Mesendoderm (in vitro differentiated cells): ENCODE results near the gene WNT5B.

Experiments used
- DNase-seq: peaks from one replicate; pipeline ENCODE4 v3.0.0; 2013
- H2AK5ac ChIP-seq: 2 replicates; pipeline ENCODE4 v1.6.1; 2013; ENCODE audit warnings: low read length, inconsistent platforms
- H2BK120ac ChIP-seq: 2 replicates; pipeline ENCODE4 v1.6.1; 2013; ENCODE audit warnings: low read depth, mild to moderate bottlenecking, low read length, moderate library complexity, mixed read lengths
- H2BK15ac ChIP-seq: replicated peaks from 2 replicates; pipeline ENCODE4 v1.6.1; 2013; ENCODE audit warnings: low read depth, mild to moderate bottlenecking, moderate library complexity
- H2BK5ac ChIP-seq: 2 replicates; pipeline ENCODE4 v1.6.1; 2013; ENCODE audit warnings: low read length, inconsistent platforms
- H3K18ac ChIP-seq: 2 replicates; pipeline ENCODE4 v1.6.1; 2013; ENCODE audit warnings: mild to moderate bottlenecking, low read length, mixed read lengths
- H3K23ac ChIP-seq: one replicate; pipeline ENCODE4 v1.6.1; 2013; ENCODE audit warnings: low read length
- H3K27ac ChIP-seq: 2 replicates; pipeline ENCODE4 v1.5.1; 2013; ENCODE audit warnings: low read depth, mild to moderate bottlenecking, inconsistent platforms, low read length, moderate library complexity
- H3K27me3 ChIP-seq: 2 replicates; pipeline ENCODE4 v1.6.1; 2013; ENCODE audit warnings: low read length, control low read depth, mild to moderate bottlenecking, inconsistent platforms; ENCODE audit not compliant: insufficient read depth, poor library complexity
- H3K36me3 ChIP-seq: 2 replicates; pipeline ENCODE4 v1.6.1; 2013; ENCODE audit warnings: low read length, inconsistent platforms; ENCODE audit not compliant: control insufficient read depth, insufficient read depth
- H3K4ac ChIP-seq: one replicate; pipeline ENCODE4 v1.6.1; 2013; ENCODE audit warnings: low read depth, mild to moderate bottlenecking, low read length, moderate library complexity
- H3K4me1 ChIP-seq: 2 replicates; pipeline ENCODE4 v1.6.1; 2013; ENCODE audit warnings: low read depth, low read length, inconsistent platforms; ENCODE audit not compliant: control insufficient read depth
- H3K4me2 ChIP-seq: 2 replicates; pipeline ENCODE4 v1.6.1; 2013; ENCODE audit warnings: low read length
- H3K4me3 ChIP-seq: 2 replicates; pipeline ENCODE4 v1.5.1; 2013; ENCODE audit warnings: mild to moderate bottlenecking, low read length
- H3K56ac ChIP-seq: one replicate; pipeline ENCODE4 v1.6.1; 2013; ENCODE audit warnings: low read length
- H3K79me1 ChIP-seq: 2 replicates; pipeline ENCODE4 v1.6.1; 2013; ENCODE audit warnings: low read length, inconsistent platforms
- H3K79me2 ChIP-seq: 2 replicates; pipeline ENCODE4 v1.6.1; 2013; ENCODE audit warnings: mild to moderate bottlenecking, low read length; ENCODE audit not compliant: control insufficient read depth, insufficient read depth
- H3K9ac ChIP-seq: 2 replicates; pipeline ENCODE4 v1.6.1; 2013; ENCODE audit warnings: low read length, inconsistent platforms
- H4K5ac ChIP-seq: one replicate; pipeline ENCODE4 v1.6.1; 2013; ENCODE audit warnings: low read length
- H4K8ac ChIP-seq: one replicate; pipeline ENCODE4 v1.6.1; 2013; ENCODE audit warnings: low read depth, mild to moderate bottlenecking, control low read depth, low read length, moderate library complexity
- WGBS: extraction: QIAGEN DNeasy Blood & Tissue Kit; methylation state at CpG from one replicate; pipeline ENCODE4 v1.1.7; 2013; ENCODE audit warnings: low lambda C conversion rate, missing lambda C conversion rate; ENCODE audit not compliant: insufficient coverage; ENCODE audit errors: extremely low coverage; 5-methylcytosine and 5-hydroxymethylcytosine counted together

WNT5B gene

GRCh38 chr12:1616233-1617066 lies 12.6 kb upstream of the WNT5B start:
- no peak overlapping the region for H4K8ac ChIP-seq
- no CpG with 5 or more reads among the region's 16 CpGs for WGBS

GRCh38 chr12:1618489-1618888 lies 10.5 kb upstream of the WNT5B start:
- H3K4me3 ChIP-seq: no peak overlapping the region
- no peak overlapping the region for H4K5ac ChIP-seq

More at GRCh38 chr12:1616233-1617066, 12.6 kb upstream of the WNT5B start:
- no peak overlapping the region for H3K4me2 ChIP-seq
- H2BK15ac ChIP-seq: no peak overlapping the region
- no peak overlapping the region for H3K23ac ChIP-seq
- no peak overlapping the region for H4K5ac ChIP-seq
- no peak overlapping the region for H3K4me3 ChIP-seq
- H3K79me1 ChIP-seq: no peaks in the 10 kb centered on the region
- H2BK5ac ChIP-seq: no peak overlapping the region
- no peak overlapping the region for H3K27ac ChIP-seq
- H2BK120ac ChIP-seq: no peak overlapping the region
- no peak overlapping the region for H3K18ac ChIP-seq
- no peak overlapping the region for H3K9ac ChIP-seq
- H3K27me3 ChIP-seq: no peaks in the 10 kb centered on the region
- no peak overlapping the region for H3K4ac ChIP-seq
- no peak overlapping the region for H3K56ac ChIP-seq
- no peak overlapping the region for H2AK5ac ChIP-seq
- H3K4me1 ChIP-seq: peaks cover 3% of the 10 kb centered on the region
- H3K36me3 ChIP-seq: no peaks in the 10 kb centered on the region
- no peak for DNase-seq
- no peaks in the 10 kb centered on the region for H3K79me2 ChIP-seq

GRCh38 chr12:1619159-1619558 lies 9.9 kb upstream of the WNT5B start:
- no peaks in the 10 kb centered on the region for H3K79me1 ChIP-seq
- no peak overlapping the region for H3K4me2 ChIP-seq
- no peak overlapping the region for H3K9ac ChIP-seq
- H2BK15ac ChIP-seq: no peak overlapping the region
- no peaks in the 10 kb centered on the region for H3K36me3 ChIP-seq
- H3K23ac ChIP-seq: no peak overlapping the region
- no peak overlapping the region for H3K4ac ChIP-seq
- no peak overlapping the region for H4K8ac ChIP-seq
- H3K18ac ChIP-seq: no peak overlapping the region
- no peak overlapping the region for H2BK120ac ChIP-seq
- no peak overlapping the region for H4K5ac ChIP-seq
- no peak overlapping the region for H3K4me3 ChIP-seq
- DNase-seq: no peak
- WGBS: no CpG with 5 or more reads among the region's 4 CpGs
- no peak overlapping the region for H3K56ac ChIP-seq
- no peaks in the 10 kb centered on the region for H3K79me2 ChIP-seq
- H3K4me1 ChIP-seq: no peaks in the 10 kb centered on the region
- no peaks in the 10 kb centered on the region for H3K27me3 ChIP-seq
- no peak overlapping the region for H2BK5ac ChIP-seq
- H2AK5ac ChIP-seq: no peak overlapping the region
- no peak overlapping the region for H3K27ac ChIP-seq

More at GRCh38 chr12:1618489-1618888, 10.5 kb upstream of the WNT5B start:
- H2BK15ac ChIP-seq: no peak overlapping the region
- H3K4me2 ChIP-seq: no peak overlapping the region
- no peak overlapping the region for H3K9ac ChIP-seq
- no peak overlapping the region for H2AK5ac ChIP-seq
- H3K18ac ChIP-seq: no peak overlapping the region
- H2BK120ac ChIP-seq: no peak overlapping the region
- H3K79me2 ChIP-seq: no peaks in the 10 kb centered on the region
- H3K79me1 ChIP-seq: no peaks in the 10 kb centered on the region
- no peaks in the 10 kb centered on the region for H3K27me3 ChIP-seq
- no peak overlapping the region for H4K8ac ChIP-seq
- H2BK5ac ChIP-seq: no peak overlapping the region
- H3K36me3 ChIP-seq: no peaks in the 10 kb centered on the region
- H3K4me1 ChIP-seq: no peaks in the 10 kb centered on the region
- H3K56ac ChIP-seq: no peak overlapping the region
- no peak overlapping the region for H3K23ac ChIP-seq
- no peak overlapping the region for H3K27ac ChIP-seq
- DNase-seq: no peak
- no peak overlapping the region for H3K4ac ChIP-seq

GRCh38 chr12:1619587-1619986 lies 9.4 kb upstream of the WNT5B start:
- no peak overlapping the region for H3K27ac ChIP-seq
- no peak overlapping the region for H2BK120ac ChIP-seq
- no peak overlapping the region for H3K18ac ChIP-seq
- no peak overlapping the region for H3K4me3 ChIP-seq
- H4K8ac ChIP-seq: no peak overlapping the region
- H3K79me1 ChIP-seq: no peaks in the 10 kb centered on the region
- H3K36me3 ChIP-seq: no peaks in the 10 kb centered on the region
- WGBS: no CpG with 5 or more reads among the region's 8 CpGs
- no peak overlapping the region for H3K56ac ChIP-seq
- no peak overlapping the region for H3K23ac ChIP-seq
- no peak overlapping the region for H2AK5ac ChIP-seq
- no peak overlapping the region for H3K9ac ChIP-seq
- no peaks in the 10 kb centered on the region for H3K4me1 ChIP-seq
- DNase-seq: no peak
- H2BK15ac ChIP-seq: no peak overlapping the region
- H3K79me2 ChIP-seq: no peaks in the 10 kb centered on the region
- H3K27me3 ChIP-seq: no peaks in the 10 kb centered on the region
- H2BK5ac ChIP-seq: no peak overlapping the region
- no peak overlapping the region for H3K4ac ChIP-seq
- H3K4me2 ChIP-seq: no peak overlapping the region
- H4K5ac ChIP-seq: no peak overlapping the region

- no peak overlapping the region for H3K4ac ChIP-seq
- H3K9ac ChIP-seq: no peak overlapping the region
- H2BK15ac ChIP-seq: no peak overlapping the region
- H3K18ac ChIP-seq: no peak overlapping the region
- no peak for DNase-seq
- H3K79me2 ChIP-seq: no peaks in the 10 kb centered on the region
- H3K23ac ChIP-seq: no peak overlapping the region
- no peak overlapping the region for H2BK5ac ChIP-seq
- H4K8ac ChIP-seq: no peak overlapping the region
- no peaks in the 10 kb centered on the region for H3K79me1 ChIP-seq
- no peak overlapping the region for H2BK120ac ChIP-seq
- H3K4me2 ChIP-seq: no peak overlapping the region
- H3K36me3 ChIP-seq: no peaks in the 10 kb centered on the region
- no peak overlapping the region for H3K56ac ChIP-seq
- no peak overlapping the region for H3K4me3 ChIP-seq
- H3K27ac ChIP-seq: no peak overlapping the region
- no peaks in the 10 kb centered on the region for H3K4me1 ChIP-seq
- no peak overlapping the region for H2AK5ac ChIP-seq
- H3K27me3 ChIP-seq: no peaks in the 10 kb centered on the region
- H4K5ac ChIP-seq: no peak overlapping the region
- no CpG with 5 or more reads among the region's 1 CpG for WGBS
These were observed 8.9 kb upstream of the WNT5B start for GRCh38 chr12:1620092-1620491.

GRCh38 chr12:1622406-1622805 lies 6.6 kb upstream of the WNT5B start:
- no peak overlapping the region for H4K5ac ChIP-seq
- H2BK15ac ChIP-seq: no peak overlapping the region
- DNase-seq: no peak
- no peak overlapping the region for H3K4ac ChIP-seq
- no peak overlapping the region for H3K18ac ChIP-seq
- no peak overlapping the region for H3K4me3 ChIP-seq
- no CpG with 5 or more reads among the region's 3 CpGs for WGBS
- no peaks in the 10 kb centered on the region for H3K27me3 ChIP-seq
- no peak overlapping the region for H3K9ac ChIP-seq
- H2BK5ac ChIP-seq: no peak overlapping the region
- H2AK5ac ChIP-seq: no peak overlapping the region
- no peak overlapping the region for H2BK120ac ChIP-seq
- no peaks in the 10 kb centered on the region for H3K79me1 ChIP-seq
- H3K56ac ChIP-seq: no peak overlapping the region
- no peak overlapping the region for H4K8ac ChIP-seq
- H3K4me2 ChIP-seq: no peak overlapping the region
- no peaks in the 10 kb centered on the region for H3K4me1 ChIP-seq
- no peaks in the 10 kb centered on the region for H3K36me3 ChIP-seq
- no peaks in the 10 kb centered on the region for H3K79me2 ChIP-seq
- no peak overlapping the region for H3K27ac ChIP-seq
- H3K23ac ChIP-seq: no peak overlapping the region
